HEK293 (cell line): ENCODE data around the gene TPRG1.

Experiments
- KLF16 ChIP-seq: fragments of 450-650 bp; formaldehyde crosslinking; IDR thresholded peaks from 2 replicates; pipeline ENCODE4 v1.5.1; 2017; ENCODE audit warnings: missing biosample characterization, missing genetic modification characterization
- ZNF596 ChIP-seq: fragments of 450-650 bp; IDR thresholded peaks from 2 replicates; pipeline ENCODE4 v1.5.0; 2018; ENCODE audit warnings: missing biosample characterization, mild to moderate bottlenecking, missing genetic modification characterization, moderate library complexity
- TF ChIP-seq, protein P1 (sequence below): fragments of 450-650 bp; formaldehyde crosslinking; IDR thresholded peaks from 2 replicates; pipeline ENCODE4 v1.5.1; 2016; ENCODE audit warnings: missing biosample characterization, missing genetic modification characterization
- TF ChIP-seq, protein P2 (sequence below): fragments of 450-650 bp; formaldehyde crosslinking; IDR thresholded peaks from 2 replicates; pipeline ENCODE4 v1.5.1; 2016; ENCODE audit warnings: missing biosample characterization, missing genetic modification characterization

DNA sequence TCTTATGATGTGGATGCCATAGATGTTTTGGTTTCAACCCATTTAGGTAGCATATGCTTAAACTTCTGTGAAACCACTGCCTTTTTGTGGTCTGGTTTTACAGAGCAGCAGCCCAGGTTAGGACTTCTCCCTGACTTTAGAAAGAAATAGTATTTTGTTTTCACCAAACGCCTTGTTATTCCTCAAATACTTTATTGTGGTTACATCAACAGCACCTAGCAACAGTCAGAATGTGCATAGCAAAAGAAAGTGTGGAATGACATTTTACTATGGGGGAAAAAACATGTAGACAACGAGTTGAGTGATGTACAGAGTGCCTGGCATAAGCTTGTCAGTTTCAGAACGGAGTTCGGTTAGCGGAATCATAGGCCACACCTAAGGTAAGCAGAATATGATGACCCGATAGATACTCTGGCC is 159.2 kb downstream of the TPRG1 start:
- TF ChIP-seq, protein P1, sequence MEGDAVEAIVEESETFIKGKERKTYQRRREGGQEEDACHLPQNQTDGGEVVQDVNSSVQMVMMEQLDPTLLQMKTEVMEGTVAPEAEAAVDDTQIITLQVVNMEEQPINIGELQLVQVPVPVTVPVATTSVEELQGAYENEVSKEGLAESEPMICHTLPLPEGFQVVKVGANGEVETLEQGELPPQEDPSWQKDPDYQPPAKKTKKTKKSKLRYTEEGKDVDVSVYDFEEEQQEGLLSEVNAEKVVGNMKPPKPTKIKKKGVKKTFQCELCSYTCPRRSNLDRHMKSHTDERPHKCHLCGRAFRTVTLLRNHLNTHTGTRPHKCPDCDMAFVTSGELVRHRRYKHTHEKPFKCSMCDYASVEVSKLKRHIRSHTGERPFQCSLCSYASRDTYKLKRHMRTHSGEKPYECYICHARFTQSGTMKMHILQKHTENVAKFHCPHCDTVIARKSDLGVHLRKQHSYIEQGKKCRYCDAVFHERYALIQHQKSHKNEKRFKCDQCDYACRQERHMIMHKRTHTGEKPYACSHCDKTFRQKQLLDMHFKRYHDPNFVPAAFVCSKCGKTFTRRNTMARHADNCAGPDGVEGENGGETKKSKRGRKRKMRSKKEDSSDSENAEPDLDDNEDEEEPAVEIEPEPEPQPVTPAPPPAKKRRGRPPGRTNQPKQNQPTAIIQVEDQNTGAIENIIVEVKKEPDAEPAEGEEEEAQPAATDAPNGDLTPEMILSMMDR (tag by site-specific recombination), result no peak
- TF ChIP-seq, protein P2, sequence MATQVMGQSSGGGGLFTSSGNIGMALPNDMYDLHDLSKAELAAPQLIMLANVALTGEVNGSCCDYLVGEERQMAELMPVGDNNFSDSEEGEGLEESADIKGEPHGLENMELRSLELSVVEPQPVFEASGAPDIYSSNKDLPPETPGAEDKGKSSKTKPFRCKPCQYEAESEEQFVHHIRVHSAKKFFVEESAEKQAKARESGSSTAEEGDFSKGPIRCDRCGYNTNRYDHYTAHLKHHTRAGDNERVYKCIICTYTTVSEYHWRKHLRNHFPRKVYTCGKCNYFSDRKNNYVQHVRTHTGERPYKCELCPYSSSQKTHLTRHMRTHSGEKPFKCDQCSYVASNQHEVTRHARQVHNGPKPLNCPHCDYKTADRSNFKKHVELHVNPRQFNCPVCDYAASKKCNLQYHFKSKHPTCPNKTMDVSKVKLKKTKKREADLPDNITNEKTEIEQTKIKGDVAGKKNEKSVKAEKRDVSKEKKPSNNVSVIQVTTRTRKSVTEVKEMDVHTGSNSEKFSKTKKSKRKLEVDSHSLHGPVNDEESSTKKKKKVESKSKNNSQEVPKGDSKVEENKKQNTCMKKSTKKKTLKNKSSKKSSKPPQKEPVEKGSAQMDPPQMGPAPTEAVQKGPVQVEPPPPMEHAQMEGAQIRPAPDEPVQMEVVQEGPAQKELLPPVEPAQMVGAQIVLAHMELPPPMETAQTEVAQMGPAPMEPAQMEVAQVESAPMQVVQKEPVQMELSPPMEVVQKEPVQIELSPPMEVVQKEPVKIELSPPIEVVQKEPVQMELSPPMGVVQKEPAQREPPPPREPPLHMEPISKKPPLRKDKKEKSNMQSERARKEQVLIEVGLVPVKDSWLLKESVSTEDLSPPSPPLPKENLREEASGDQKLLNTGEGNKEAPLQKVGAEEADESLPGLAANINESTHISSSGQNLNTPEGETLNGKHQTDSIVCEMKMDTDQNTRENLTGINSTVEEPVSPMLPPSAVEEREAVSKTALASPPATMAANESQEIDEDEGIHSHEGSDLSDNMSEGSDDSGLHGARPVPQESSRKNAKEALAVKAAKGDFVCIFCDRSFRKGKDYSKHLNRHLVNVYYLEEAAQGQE (tag by site-specific recombination), result no peak
- TF ChIP-seq KLF16 (tag by site-specific recombination) (no peak), ZNF596 (no peak)
